GM12878 (cell line): Measurements from ENCODE around the gene MYBPHL. TPM values are rescaled to one million over a fixed set of nuclear protein-coding genes. Genes with fewer than 3 reads are reported as not detected.

Source experiments
- ATAC-seq: fragments of 200-7000 bp; cut with Tn5 transposase; 3 replicates; pipeline ENCODE4 v1.9.1; 2020; ENCODE audit warnings: mild to moderate bottlenecking, moderate library complexity
- BruUV-seq: library from RNA; stranded (reverse); fragments of 400-500 nt; replicated peaks from 2 replicates; lab custom pipeline; 2021; lab: Mats Ljungman, UMichigan
- CTCF ChIA-PET: fragments of 300-600 bp; sonication (Branson Sonifier 250); formaldehyde crosslinking; extraction: SDS; loops from one replicate; lab custom pipeline; 2021; ENCODE audit warnings: inconsistent platforms; lab: Yijun Ruan, JAX
- POLR2A ChIA-PET: fragments of 350-600 bp; formaldehyde crosslinking; extraction: SDS; loops from one replicate; lab custom pipeline; 2021; ENCODE audit warnings: inconsistent platforms; lab: Charles Lee
- RAD21 ChIA-PET: fragments of 300-600 bp; sonication (Branson Sonifier 250); formaldehyde crosslinking; loops from one replicate; lab custom pipeline; 2023; ENCODE audit warnings: antibody characterized with exemption; ENCODE audit not compliant: unreplicated experiment; lab: Charles Lee
- SMC1A ChIA-PET: fragments of 300-600 bp; sonication (Branson Sonifier 250); formaldehyde crosslinking; loops from one replicate; lab custom pipeline; 2023; ENCODE audit not compliant: unreplicated experiment, uncharacterized antibody; lab: Charles Lee
- DNase-seq: peaks from one replicate; pipeline ENCODE4 v3.0.0-alpha.2; 2011; ENCODE audit warnings: low read depth, low spot score
- FAIRE-seq: peaks from 3 replicates; lab custom pipeline; 2011; peaks lifted over from hg19 to GRCh38; lab: Jason Lieb, UNC
- H2AFZ ChIP-seq: 2 replicates; pipeline ENCODE4 v1.6.0; 2011; ENCODE audit warnings: low read depth, low read length, control low read depth; ENCODE audit not compliant: control insufficient read depth
- H3K27ac ChIP-seq: 2 replicates; pipeline ENCODE4 v1.5.1; 2011; ENCODE audit warnings: control low read depth; ENCODE audit not compliant: control insufficient read depth, insufficient read depth
- H3K27me3 ChIP-seq, 2 experiments: replicated peaks in 1 of 2; 2 replicates each; pipeline versions ENCODE4 v1.6.0 to v1.6.1; 2011; ENCODE audit warnings: low read length in 1 of 2; ENCODE audit not compliant: control insufficient read depth in 2 of 2, insufficient read depth in 2 of 2
- H3K36me3 ChIP-seq, 2 experiments: 2 replicates each; pipeline ENCODE4 v1.5.1; 2011; ENCODE audit warnings: low read length in 1 of 2; ENCODE audit not compliant: control insufficient read depth in 2 of 2, insufficient read depth in 2 of 2
- H3K4me1 ChIP-seq: 2 replicates; pipeline ENCODE4 v1.6.1; 2011; ENCODE audit warnings: mild to moderate bottlenecking, low read length, moderate library complexity, mixed read lengths; ENCODE audit not compliant: control insufficient read depth, insufficient read depth
- H3K4me2 ChIP-seq: 2 replicates; pipeline ENCODE4 v1.6.0; 2011; ENCODE audit warnings: control low read depth; ENCODE audit not compliant: control insufficient read depth, insufficient read depth
- H3K4me3 ChIP-seq: fragments of 200-600 bp; sonication (generic); 2 replicates; pipeline ENCODE4 v1.5.1; 2016
- H3K79me2 ChIP-seq: 2 replicates; pipeline ENCODE4 v1.6.0; 2011; ENCODE audit warnings: low read length; ENCODE audit not compliant: control insufficient read depth, insufficient read depth
- H3K9ac ChIP-seq: 2 replicates; pipeline ENCODE4 v1.8.0; 2011; ENCODE audit warnings: low read length, control low read depth, mixed read lengths; ENCODE audit not compliant: control insufficient read depth, insufficient read depth
- H3K9me3 ChIP-seq: replicated peaks from 3 replicates; pipeline ENCODE4 v1.5.1; 2011; ENCODE audit warnings: mild to moderate bottlenecking, low read length; ENCODE audit not compliant: control insufficient read depth, insufficient read depth
- H4K20me1 ChIP-seq: 2 replicates; pipeline ENCODE4 v1.6.0; 2011; ENCODE audit not compliant: control insufficient read depth, insufficient read depth
- CEBPB ChIP-seq, 2 experiments: fragments of 150-350 bp in 1 of 2; IDR thresholded peaks; 2 replicates each; pipeline ENCODE4 v1.6.1; 2012 to 2014; ENCODE audit warnings: low read depth in 2 of 2, low read length in 2 of 2, borderline replicate concordance in 1 of 2, inconsistent platforms in 1 of 2
- EP300 ChIP-seq, 2 experiments: fragments of 150-350 bp in 1 of 2; IDR thresholded peaks; 2 replicates each; pipeline ENCODE4 v1.6.1; 2011 to 2012; ENCODE audit warnings: low read depth in 2 of 2, low read length in 2 of 2, borderline replicate concordance in 1 of 2, improper control_type of control experiment in 1 of 2, inconsistent platforms in 1 of 2; ENCODE audit not compliant: control insufficient read depth in 1 of 2
- WGBS: methylation state at CpG from one replicate; pipeline ENCODE4 v1.1.6; 2016; ENCODE audit warnings: low lambda C conversion rate; ENCODE audit not compliant: insufficient replicate concordance, insufficient coverage; ENCODE audit errors: missing lambda C conversion rate; 5-methylcytosine and 5-hydroxymethylcytosine counted together
- in situ Hi-C: fragments of 300-500 bp; cut with MboI; formaldehyde crosslinking; loops from 9 replicates; pipeline ENCODE4 v1.14.3; 2018; ENCODE audit warnings: mixed read lengths
- intact Hi-C: fragments of 100-400 bp; cut with micrococcal nuclease; formaldehyde crosslinking; loops from one replicate; pipeline ENCODE4 v1.14.2; 2022; ENCODE audit not compliant: unreplicated experiment
- polyA plus RNA-seq, 11 experiments: library from polyadenylated mRNA; depleted of rRNA in 4 of 11; unstranded in 6 of 11; stranded (reverse) in 5 of 11; fragments of >200 nt; fragmentation: Nextera tagmentation in 4 of 11; fragmentation: Illumina TruSeq in 1 of 11; extraction: Ambion mirVana in 4 of 11; extraction: Trizol in 1 of 11; gene quantifications; 1 replicate in 1 of 11; 2 replicates in 10 of 11; pipeline versions ENCODE4 v1.2.1 to v1.2.3, GENCODE V29; 2011 to 2016; ENCODE audit warnings: inconsistent platforms in 2 of 11, missing spikeins in 2 of 11, low read depth in 1 of 11
- total RNA-seq, 4 experiments: library from RNA; depleted of rRNA in 3 of 4; stranded (reverse); fragments of >200 nt in 3 of 4; fragmentation: Illumina TruSeq in 1 of 4; extraction: Trizol in 1 of 4; gene quantifications; 2 replicates each; pipeline versions ENCODE4 v1.2.1 to v1.2.3, GENCODE V29; 2013 to 2021
- TF ChIP-seq, protein P1 (sequence below), 3 experiments: IDR thresholded peaks in 2 of 3; conservative IDR thresholded peaks in 1 of 3; 2 replicates each; pipeline ENCODE4 v1.5.1; 2011; ENCODE audit warnings: low read depth in 3 of 3, low read length in 3 of 3, mild to moderate bottlenecking in 3 of 3, control low read depth in 2 of 3, moderate library complexity in 2 of 3, inconsistent platforms in 1 of 3, mixed read lengths in 1 of 3; ENCODE audit not compliant: control insufficient read depth in 2 of 3, insufficient read depth in 1 of 3; ENCODE audit errors: extremely low read depth in 1 of 3

Gene MYBPHL
- total and polyA plus RNA-seq, 10 of the 15 experiments (the other 5 are each of a cell fraction or from before 2014, with no cell fraction given), result 0.16 to 0.75 (median 0.54) TPM; not detected in 7

DNA sequence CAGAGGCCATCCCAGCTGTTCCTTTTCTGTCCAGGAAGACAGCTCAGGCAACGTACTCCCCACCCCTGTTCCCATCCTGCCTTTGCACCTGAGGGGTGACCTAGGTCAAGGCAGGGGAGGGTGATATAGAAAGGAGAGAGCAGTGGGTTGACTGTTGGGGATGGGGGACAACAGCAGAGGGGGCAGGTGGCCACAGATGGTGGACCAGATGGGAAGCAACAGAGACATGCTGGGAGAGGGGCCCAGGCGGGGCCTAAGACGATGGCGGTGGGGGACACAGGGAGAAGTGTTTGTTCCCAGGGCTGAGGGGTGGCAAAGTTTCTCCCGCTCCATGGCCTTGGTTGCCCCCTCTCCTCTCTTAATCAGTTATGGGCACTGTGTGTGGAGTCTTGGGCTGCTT is 51.1 kb downstream of the MYBPHL start:
- RAD21 ChIA-PET, result no interaction called here
- POLR2A ChIA-PET, result no interaction called here
- Histone ChIP-seq H4K20me1 (no peaks in the 10 kb centered on the region), H3K9ac (no peak overlapping the region), H3K9me3 (no peaks in the 10 kb centered on the region), H2AFZ (no peak overlapping the region), H3K4me3 (no peak overlapping the region), H3K4me1 (no peaks in the 10 kb centered on the region), H3K36me3 (no peaks in the 10 kb centered on the region), H3K4me2 (no peak overlapping the region), H3K27ac (no peak overlapping the region), H3K27me3 (peaks cover 1% of the 10 kb centered on the region in 2 experiments; a peak in 3 of 4 replicates), H3K79me2 (no peaks in the 10 kb centered on the region)
- SMC1A ChIA-PET, result interaction anchor here (1.1 kb wide), 1 partner anchor 49 kb away, joined by 3 read pairs; no protein-coding TSS in a partner anchor
- no TSS peak for BruUV-seq
- no peak for DNase-seq
- ATAC-seq, result no peak
- WGBS, result 54% methylated on average over 5 of the region's 5 CpGs
- no peak for FAIRE-seq
- CTCF ChIA-PET, result no interaction called here
- intact Hi-C loops, result no loop called here
- in situ Hi-C loops, result no loop called here
- no peak for TF ChIP-seq EP300 (IDR thresholded peaks at IDR 0.05; ENCODE audit: borderline replicate concordance in 1 of 2, control insufficient read depth in 1 of 2, low read depth in 2 of 2, low read length in 2 of 2)
- no peak for TF ChIP-seq CEBPB (IDR thresholded peaks at IDR 0.05; ENCODE audit: borderline replicate concordance in 1 of 2, low read depth in 2 of 2, low read length in 2 of 2)
- TF ChIP-seq, protein P1, sequence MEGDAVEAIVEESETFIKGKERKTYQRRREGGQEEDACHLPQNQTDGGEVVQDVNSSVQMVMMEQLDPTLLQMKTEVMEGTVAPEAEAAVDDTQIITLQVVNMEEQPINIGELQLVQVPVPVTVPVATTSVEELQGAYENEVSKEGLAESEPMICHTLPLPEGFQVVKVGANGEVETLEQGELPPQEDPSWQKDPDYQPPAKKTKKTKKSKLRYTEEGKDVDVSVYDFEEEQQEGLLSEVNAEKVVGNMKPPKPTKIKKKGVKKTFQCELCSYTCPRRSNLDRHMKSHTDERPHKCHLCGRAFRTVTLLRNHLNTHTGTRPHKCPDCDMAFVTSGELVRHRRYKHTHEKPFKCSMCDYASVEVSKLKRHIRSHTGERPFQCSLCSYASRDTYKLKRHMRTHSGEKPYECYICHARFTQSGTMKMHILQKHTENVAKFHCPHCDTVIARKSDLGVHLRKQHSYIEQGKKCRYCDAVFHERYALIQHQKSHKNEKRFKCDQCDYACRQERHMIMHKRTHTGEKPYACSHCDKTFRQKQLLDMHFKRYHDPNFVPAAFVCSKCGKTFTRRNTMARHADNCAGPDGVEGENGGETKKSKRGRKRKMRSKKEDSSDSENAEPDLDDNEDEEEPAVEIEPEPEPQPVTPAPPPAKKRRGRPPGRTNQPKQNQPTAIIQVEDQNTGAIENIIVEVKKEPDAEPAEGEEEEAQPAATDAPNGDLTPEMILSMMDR (IDR thresholded peaks at IDR 0.05 in 2 of 3, conservative IDR thresholded peaks at IDR 0.05 in 1 of 3; ENCODE audit: control insufficient read depth in 2 of 3, extremely low read depth in 1 of 3, insufficient read depth in 1 of 3, low read depth in 3 of 3, low read length in 3 of 3), result no peak
- TF ChIP-seq, all 136 proteins: peak for 0
